DMS79 (cell line): ENCODE measurements around the gene KCNH1.
"Not testable (repeated sequence)": the region's sequence is repeated elsewhere in the genome, so short reads cannot be mapped to it uniquely, and the experiment has no call there.

Source experiments
- DNase-seq: peaks from one replicate; lab custom pipeline; 2025; lab: John Stamatoyannopoulos, UW

The KCNH1 gene

DNA sequence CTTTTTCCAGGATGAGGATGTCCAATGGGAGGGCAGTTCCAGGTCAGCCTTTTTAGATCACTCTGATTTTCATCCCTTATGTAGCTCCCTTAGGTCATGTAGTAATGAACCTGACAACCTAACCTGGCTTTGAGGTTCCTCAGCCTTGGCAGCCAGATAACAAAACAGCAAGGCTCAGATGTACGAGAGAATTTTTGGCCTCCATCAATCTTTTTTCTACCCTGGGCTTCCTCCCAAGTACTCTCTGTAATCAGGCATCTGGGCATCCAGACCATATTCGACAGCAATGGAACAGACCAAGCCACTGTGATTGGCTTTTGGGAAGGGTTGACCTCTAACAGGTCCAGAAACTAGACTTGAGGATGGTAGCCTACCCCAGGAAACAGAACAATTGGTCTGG lies 38.6 kb downstream of the KCNH1 start:
- no peak for DNase-seq

DNA sequence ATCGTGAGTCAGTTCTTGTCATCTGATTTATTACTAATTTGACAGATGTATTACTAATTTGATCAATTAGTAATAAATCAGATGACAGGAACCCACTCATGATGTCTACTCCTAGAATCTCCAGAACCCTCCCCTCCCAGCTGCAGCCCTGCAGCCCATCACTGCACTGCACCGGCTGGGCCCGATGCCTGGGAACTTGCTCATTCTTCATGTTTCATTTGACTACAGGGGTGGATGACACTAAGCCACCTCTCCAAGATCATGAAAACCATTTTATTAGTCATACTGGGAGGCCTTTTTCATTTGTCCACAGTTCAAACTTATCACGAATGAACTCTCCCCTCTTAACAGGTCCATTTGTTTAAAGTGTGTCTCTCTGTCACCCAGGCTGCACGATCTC lies 41.0 kb downstream of the KCNH1 start:
- no peak for DNase-seq

DNA sequence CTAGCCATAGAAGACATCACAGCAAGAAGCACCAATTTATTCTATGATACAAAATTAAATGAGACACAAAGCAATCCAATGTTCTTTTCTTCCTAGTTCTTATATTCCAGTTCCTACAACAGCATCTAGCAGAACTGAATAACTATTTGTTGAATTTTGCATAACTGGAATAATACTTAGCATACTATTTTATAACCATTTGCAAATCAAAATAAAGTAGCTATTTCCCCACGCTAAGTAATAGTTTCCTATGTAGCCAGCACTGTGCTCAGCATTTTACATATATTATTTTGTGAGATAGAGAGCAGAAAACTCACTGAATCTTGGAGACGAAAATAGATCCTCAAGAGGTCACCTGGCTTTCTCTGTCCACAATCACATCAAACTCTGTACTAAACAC lies 42.1 kb downstream of the KCNH1 start:
- no peak for DNase-seq

DNA sequence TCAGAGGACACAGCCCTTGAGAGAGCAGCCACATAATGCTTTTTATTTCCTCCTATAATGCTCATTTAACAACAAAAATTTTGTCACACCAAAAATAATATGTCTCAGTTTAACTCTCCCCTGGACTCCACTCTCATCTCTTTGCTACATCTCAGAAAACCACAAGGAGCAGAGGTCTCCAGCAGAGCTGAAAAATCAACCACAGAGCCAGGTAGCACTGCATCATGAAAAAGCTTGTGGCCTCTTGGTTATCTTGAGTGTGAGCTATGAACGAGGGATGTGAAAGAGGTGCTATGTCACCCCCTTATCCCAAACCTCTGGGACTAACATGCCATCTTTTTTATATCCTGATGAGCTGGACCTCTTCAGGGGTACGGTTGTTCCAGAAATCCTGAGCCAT lies 44.4 kb downstream of the KCNH1 start:
- DNase-seq = no peak

GRCh38 chr1:211088156-211088555 lies 45.8 kb downstream of the KCNH1 start:
- DNase-seq = no peak

- no peak for DNase-seq
These were observed 51.1 kb downstream of the KCNH1 start for GRCh38 chr1:211082824-211083223.

DNA sequence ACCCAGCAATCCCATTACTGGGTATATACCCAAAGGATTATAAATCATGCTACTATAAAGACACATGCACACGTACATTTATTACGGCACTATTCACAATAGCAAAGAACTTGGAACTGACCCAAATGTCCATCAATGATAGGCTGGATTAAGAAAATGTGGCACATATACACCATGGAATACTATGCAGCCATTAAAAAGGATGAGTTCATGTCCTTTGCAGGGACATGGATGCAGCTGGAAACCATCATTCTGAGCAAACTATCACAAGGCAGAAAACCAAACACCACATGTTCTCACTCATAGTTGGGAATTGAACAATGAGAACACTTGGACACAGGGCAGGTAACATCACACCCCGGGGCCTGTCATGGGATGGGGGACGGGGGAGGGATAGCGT lies 52.5 kb downstream of the KCNH1 start:
- not testable (repeated sequence) for DNase-seq

DNA sequence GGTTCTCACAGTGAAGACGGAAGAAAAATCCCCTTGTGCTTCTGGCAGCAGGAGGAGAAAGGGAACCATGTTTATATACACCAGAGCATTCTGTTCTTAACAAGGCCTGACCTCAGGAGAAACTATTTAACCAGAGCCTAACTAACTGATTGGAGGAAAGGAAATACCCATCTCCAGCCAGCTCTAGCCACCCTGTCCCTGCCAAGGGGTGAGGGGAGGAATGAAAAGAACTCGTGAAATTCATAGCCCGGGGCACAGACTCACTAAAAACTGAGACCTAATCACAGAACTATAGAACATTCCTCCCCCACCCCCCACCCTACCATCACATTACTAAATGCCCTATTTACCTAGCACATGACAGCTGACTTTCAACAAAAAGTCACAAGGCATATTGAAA lies 65.0 kb downstream of the KCNH1 start:
- DNase-seq = no peak

GRCh38 chr1:211066781-211067384 lies 67.1 kb downstream of the KCNH1 start:
- DNase-seq = no peak

GRCh38 chr1:211041838-211042237 lies 92.1 kb downstream of the KCNH1 start:
- not testable (repeated sequence) for DNase-seq

DNA sequence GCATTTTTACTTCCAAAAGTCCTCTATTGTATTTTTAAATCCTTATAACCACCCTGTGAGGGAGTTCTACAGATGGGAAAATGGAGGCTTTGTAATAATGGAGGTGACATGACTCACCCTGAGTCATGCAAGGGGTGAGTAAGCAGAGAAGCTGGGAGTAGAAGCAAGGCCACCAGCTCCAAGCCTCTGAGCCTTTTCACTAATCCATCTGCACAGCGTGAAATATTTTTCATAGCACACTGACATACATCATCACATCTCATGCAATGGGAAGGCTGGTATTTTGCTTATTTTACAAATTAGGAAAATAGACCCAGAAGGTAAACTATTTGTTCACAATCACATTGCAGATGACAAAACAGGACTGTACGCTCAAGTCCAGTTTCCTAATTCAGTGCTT lies 96.9 kb downstream of the KCNH1 start:
- DNase-seq = no peak

DNA sequence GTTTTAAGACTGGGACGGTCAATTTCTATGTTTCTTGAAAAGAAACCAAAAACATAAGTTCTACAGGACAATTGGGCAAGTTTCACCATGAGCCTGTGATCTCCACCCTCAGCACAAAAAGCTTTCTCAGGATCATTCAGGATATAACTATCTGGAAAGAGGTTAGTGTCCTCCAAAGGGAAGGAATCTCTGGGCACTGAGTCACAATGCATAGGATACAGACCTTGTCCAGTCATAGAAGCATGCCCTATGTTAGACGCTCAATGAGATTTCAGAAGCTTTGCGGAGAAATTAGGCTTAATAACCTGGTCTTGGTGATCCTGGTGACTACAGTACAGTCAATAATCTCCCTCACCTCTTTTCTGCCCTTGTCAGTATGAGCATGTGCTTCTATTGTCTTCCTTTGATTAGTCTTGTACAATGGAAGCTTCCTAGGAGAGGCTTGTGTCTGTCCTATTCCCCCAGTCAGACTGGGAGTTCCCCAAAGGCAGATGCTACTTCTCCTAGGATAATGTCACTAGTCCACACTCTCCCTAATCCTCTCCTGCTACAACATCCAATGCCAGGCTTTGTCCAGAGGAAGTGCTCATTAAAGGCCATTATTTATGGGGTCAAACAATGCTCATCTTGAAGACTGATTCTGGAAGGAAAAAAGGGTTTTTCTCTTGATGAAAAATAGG lies 97.4 kb downstream of the KCNH1 start:
- DNase-seq = no peak

DNA sequence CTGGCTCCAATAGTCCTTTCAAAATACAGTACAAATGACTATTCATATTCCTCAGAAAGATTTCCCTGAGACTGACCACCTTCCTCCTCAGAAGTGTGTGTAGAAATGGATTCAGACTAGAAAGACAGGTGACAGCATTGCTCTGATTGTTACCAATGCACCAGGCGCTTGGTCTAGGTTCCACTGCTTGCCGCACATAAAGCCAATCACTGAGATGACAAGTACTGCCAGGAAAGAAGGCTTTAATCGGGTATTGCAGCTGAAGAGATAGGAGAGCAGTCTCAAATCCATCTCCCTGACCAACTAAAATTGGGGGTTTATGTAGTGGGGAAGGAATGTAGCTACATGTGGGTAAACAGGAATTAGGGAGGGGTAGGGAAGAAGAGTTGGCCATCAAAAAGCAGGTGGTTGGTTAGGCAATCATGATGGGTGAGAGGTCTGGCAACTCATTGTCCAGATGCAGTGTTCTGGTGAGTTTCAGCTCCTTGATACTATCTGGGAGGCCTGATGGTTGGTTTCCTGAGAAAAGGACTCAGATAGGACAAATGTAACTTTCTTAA lies 98.0 kb downstream of the KCNH1 start:
- DNase-seq = no peak

DNA sequence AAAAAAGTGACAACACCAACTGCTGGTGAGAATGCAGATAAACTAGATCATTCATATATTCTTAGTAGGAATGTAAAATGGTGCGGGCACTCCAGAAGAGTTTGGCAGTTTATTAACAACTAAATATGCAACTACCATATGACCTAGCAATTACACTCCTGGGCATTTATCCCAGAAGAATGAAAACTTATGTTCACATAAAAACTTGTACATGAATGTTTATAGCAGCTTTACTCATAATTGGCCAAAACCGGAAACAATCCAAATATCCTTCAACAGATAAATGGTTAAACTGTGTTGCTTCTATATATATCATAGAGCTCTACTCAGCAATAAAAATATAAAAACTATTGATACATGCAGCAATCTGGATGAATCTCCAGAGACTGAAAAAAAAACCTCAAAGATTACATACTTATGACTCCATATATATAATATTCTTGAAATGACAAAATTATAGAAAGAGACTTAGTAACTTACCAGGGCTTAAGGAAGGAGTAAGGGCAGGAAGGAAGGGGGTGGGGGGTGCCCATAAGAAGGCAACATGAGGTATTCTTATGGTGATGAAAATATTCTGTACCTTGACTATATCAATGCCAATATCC lies 99.9 kb downstream of the KCNH1 start:
- DNase-seq = no peak

- DNase-seq = no peak
These were observed 109.0 kb downstream of the KCNH1 start for GRCh38 chr1:211024901-211025300.

DNA sequence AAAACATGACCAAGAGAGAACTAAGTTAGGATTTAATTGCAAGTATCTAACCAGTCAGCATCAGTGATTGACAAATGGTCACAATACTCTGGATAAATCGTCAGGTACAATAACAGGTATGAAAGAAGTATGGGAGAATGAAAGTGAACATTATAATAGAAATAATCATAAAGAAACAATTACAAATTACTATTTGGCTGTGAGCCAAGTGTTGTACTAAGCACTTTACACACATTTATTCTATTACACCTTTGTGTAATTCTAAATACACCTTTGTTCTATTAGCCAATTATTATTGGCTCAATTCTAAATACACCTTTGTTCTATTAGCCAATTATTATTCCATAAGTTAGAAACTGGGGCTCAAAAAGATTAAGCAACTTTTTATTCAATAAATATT lies 114.7 kb downstream of the KCNH1 start:
- DNase-seq = no peak

GRCh38 chr1:211018690-211019089 lies 115.3 kb downstream of the KCNH1 start:
- DNase-seq = no peak

GRCh38 chr1:211017075-211017718 lies 116.8 kb downstream of the KCNH1 start:
- no peak for DNase-seq

GRCh38 chr1:211014275-211014674 lies 119.7 kb downstream of the KCNH1 start:
- no peak for DNase-seq

DNA sequence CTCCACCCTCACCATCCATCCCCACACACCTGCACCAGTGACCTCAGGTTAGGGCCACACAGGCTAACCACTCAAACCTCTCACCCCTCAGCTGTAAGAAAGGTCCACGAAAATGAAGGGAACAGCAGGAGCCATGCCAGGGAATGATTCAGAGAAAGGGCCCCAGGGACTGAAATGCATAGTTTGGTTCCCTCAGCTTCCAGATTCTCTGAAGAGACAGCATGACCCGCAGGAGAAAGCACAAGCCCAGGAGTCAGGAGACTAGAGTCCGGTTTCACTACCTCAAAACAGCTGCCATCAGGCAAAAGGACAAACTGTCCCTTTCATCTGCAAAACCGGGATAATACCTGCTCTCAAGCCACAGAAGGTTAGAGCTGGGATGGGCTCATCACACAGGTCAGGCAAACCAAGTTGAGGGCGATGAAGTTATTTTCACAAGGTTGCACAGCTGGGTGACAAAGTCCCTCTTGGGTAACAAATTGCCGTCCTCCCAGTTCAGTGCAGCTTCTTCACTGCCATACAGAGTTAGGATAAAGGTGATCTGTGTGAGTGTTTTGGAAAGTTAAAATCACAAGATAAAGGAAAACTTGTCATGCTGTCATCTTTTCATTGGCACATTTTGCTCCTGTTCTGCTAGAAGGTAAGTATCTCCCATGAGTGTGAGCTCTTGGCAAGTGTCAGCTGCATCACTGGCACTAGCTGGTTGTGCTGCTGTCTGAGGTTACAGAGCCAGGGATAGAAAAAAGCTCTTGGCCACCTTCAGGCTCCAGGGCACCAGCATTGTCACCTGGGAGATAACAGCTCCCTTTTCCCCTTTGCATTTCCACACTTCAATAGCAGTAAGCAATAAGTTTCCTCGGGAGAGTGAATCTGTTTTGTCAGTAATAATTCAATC lies 120.4 kb downstream of the KCNH1 start:
- no peak for DNase-seq

GRCh38 chr1:211011128-211011527 lies 122.8 kb downstream of the KCNH1 start:
- DNase-seq = not testable (repeated sequence)

DNA sequence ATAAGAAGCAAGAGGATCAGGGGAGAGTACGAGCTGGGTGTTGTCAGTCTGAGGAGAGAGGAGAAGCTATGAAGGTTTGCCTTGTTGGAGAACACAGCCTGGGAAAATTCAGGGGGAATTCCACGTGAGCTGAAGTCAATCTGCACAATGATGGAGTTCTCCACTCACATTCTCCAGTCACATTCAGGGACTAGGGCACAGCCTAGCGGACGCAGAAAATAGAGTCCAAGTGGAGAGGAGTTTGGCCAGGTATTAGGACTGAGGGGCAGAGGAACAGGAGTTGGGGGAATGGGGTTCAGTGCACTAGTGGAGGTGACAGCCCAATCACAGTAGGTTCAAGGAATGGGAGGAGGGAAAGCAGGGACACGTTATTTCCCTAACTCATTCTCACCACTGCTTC lies 124.0 kb downstream of the KCNH1 start:
- DNase-seq = no peak
